NCI-H187 treated with DMSO at 0.1 percent for 48 hours (cell line): ENCODE data around the gene CD14.
"Not testable (repeated sequence)": the region's sequence is repeated elsewhere in the genome, so short reads cannot be mapped to it uniquely, and the experiment has no call there.

ENCODE experiments used
- DNase-seq: peaks from one replicate; lab custom pipeline; 2025; lab: John Stamatoyannopoulos, UW

Gene CD14

DNA sequence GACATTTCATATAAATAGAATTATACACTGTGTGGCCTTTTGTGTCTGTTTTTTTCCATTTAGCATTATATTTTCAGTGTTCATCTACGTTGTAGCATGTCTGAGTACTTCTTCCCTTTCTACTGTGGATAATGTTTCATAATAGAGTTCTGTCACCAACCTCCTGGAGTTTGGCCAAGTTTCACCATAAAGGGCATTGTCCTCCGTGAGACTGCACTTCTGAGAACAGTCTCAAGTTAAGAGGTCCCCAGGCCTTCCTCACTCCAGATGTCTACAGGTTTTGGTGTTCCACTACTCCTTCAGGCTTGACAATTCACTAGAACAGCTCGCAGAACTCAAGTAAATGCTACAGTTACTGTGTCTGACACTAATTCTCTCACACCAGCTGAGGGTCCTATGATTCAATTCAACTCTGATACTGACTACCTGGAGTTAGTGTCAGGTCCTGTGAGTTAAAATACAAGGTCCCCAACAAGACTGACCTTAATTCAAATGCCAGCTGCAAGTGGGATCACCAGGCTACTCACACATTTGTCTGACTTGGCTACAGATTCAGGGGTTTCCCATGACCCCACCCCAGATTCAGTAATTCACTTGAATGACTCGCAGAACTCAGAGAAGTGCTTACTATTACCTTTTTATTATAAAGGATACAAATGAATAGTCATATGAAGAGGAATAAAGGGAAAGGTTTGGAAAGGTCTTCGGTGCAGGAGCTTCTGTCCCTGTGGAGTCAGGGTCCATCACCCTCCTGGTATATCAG is 37.3 kb downstream of the CD14 start:
- DNase-seq = no peak

DNA sequence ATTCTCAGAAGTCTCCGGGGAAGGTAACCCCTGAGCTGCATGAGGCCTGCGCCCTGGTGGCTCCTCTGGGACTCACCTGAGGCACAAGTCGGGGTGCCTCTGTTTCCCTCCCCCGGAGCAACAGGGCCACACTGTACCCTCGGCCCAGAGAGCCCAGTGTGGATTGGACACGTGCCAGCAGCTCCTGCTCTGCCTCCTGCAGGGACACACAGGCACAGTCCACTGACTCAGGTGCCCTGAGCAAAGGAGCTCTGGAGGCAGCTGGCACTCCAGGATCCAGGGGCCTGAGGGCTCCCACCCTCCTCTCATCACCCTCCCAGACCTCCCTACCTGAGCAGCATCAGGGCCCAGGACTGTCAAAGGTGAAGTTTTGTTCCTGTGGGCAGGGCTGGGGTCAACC is 38.8 kb downstream of the CD14 start:
- DNase-seq = no peak

DNA sequence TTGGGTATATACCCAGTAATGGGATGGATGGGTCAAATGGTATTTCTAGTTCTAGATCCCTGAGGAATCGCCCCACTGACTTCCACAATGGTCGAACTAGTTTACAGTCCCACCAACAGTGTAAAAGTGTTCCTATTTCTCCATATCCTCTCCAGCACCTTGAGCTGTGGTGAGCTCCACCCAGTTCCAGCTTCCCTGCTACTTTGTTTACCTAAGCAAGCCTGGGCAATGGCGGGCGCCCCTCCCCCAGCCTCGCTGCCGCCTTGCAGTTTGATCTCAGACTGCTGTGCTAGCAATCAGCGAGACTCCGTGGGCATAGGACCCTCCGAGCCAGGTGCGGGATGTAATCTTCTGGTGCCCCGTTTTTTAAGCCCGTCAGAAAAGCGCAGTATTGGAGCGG is 39.9 kb downstream of the CD14 start:
- DNase-seq = not testable (repeated sequence)

DNA sequence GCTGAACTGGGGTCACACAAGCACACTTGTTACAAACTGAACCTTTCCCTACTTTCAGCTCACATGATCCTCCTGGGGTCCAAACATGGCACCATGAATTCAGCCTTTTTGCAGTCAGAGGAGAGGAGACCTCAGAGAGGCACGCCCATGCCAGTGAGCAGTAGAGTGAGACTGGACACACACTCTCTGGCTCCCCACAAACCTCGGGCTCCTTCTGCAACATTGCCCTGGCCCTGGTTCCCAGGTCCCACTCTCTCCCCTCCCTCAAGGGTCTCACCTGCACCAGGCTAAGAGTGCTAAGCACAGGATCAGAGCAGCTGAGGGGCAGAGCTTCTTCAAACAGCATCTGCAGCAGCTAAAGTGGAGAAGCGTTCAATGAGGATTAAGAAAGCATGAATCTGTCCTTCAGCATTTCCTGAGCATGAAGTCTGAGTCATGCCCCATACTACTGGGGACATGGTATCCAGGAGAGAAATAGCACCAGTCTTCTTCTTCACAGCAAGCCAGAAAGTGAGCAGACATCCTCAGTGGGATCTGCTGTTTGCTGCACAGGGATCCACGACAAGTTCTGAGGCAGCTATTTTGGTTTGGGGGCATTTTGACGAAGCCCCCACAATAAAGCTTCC is 41.1 kb downstream of the CD14 start:
- no peak for DNase-seq

DNA sequence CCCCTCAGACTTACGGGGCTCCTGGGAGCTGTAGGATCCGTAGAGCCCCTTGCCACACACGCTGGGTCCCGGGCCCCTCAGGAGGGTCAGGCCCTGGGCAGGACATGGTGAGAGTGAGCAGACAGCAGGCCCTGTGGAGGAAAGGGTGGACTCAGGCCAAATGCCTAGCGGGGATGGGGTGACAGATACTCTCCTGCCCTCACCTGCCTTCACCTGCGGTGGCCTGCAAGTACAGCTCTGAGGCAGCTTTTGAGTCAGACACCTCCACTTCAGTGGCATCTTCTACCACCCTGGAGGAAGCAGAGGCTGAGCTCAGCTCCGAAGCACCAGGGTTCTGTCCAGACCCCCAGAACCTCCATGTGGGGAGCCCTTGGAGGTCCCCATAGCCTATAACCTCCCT is 42.1 kb downstream of the CD14 start:
- DNase-seq = no peak

DNA sequence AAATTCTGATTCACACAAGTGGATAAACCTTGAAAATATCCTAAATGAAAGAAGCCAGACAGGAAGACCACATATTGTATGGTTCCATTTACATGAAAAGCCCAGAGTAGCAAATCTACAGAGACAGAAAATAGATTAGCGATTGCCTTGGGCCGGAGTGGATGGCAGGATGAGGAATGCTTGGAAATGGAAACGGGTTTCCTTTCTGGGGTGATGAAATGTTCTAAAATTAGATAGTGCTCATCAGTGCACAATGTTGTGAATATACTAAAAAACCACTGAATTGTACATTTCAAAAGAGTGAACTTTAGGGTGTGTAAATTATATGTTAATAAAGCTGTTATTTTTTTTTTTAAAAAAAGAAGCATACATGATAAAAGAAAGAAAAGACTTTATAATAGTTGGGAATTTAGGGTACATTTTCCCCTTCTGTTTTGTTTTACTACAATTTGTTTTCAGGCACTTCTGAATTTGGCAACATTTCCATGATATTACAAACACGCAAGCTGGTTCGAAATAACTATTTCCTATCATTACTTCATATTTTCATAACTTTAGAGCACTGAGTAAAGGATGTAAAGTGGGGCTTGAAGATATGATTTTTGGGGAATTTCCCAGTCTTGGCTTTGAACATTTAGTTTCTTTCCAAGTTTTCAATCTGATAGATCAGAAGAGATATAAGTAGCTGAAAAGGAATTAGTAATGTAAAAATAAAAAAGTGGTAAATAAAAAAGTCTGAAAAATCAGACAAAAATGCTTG is 44.5 kb downstream of the CD14 start:
- DNase-seq = no peak

DNA sequence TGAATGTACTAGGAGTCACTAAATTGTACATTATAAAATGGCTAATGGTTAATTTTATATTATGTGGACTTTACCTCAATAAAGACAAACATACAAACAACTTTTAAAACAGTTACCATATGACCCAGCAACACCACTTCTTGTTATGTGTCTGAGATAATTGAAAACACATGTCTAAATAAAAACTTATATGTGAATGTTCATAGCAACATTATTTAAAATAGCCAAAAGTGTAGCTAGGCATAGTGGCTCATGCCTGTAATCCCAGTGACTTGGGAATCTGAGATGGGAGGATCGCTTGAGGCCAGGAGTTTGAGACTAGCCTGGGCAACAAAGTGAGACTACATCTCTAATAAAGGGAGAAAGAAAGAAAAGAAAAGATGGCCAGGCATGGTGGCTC is 45.5 kb downstream of the CD14 start:
- DNase-seq = no peak
